Endothelial cell (in vitro differentiated cells): ENCODE data around the gene FIS1. TPM values are rescaled to one million over a fixed set of nuclear protein-coding genes. Genes with fewer than 3 reads are reported as not detected.

Experiments
- DNase-seq: peaks from one replicate; pipeline ENCODE4 v3.0.0; 2021; ENCODE audit warnings: low spot score
- H3K27ac Mint-ChIP-seq: one replicate; pipeline ENCODE4 v1.8.0; 2021; ENCODE audit warnings: mixed read lengths, inconsistent platforms; ENCODE audit not compliant: unreplicated experiment
- H3K27me3 Mint-ChIP-seq: one replicate; pipeline ENCODE4 v1.8.0; 2021; ENCODE audit warnings: mild to moderate bottlenecking, moderate library complexity, mixed read lengths, inconsistent platforms; ENCODE audit not compliant: unreplicated experiment
- H3K36me3 Mint-ChIP-seq: one replicate; pipeline ENCODE4 v1.8.0; 2021; ENCODE audit warnings: mild to moderate bottlenecking, low read depth, mixed read lengths, inconsistent platforms; ENCODE audit not compliant: unreplicated experiment
- H3K4me1 Mint-ChIP-seq: one replicate; pipeline ENCODE4 v1.8.0; 2021; ENCODE audit warnings: mild to moderate bottlenecking, mixed read lengths, inconsistent platforms; ENCODE audit not compliant: unreplicated experiment
- H3K4me3 Mint-ChIP-seq: one replicate; pipeline ENCODE4 v1.8.0; 2021; ENCODE audit warnings: mild to moderate bottlenecking, mixed read lengths, inconsistent platforms; ENCODE audit not compliant: unreplicated experiment
- H3K9me3 Mint-ChIP-seq: one replicate; pipeline ENCODE4 v1.8.0; 2021; ENCODE audit warnings: mixed read lengths, inconsistent platforms; ENCODE audit not compliant: unreplicated experiment
- total RNA-seq: library from RNA; stranded (reverse); fragmentation: NEBNext Ultra II Directional; extraction: Animal tissue kit (Norgen Biotek cat#: 25700); gene quantifications from one replicate; pipeline ENCODE4 v1.2.1, GENCODE V29; 2021; ENCODE audit not compliant: unreplicated experiment
- TF ChIP-seq, protein P1 (sequence below): fragments of 200-600 bp; sonication (generic); IDR thresholded peaks from one replicate; pipeline ENCODE4 v1.5.0; 2021; ENCODE audit warnings: antibody characterized with exemption; ENCODE audit not compliant: unreplicated experiment

FIS1 gene
- total RNA-seq, 1 donor from 2014 or later: 150 TPM

- Mint-ChIP-seq H3K27ac (no peak overlapping the region), H3K27me3 (peaks cover 7% of the 10 kb centered on the region), H3K4me3 (no peak overlapping the region), H3K36me3 (no peaks in the 10 kb centered on the region), H3K4me1 (peaks cover 24% of the 10 kb centered on the region), H3K9me3 (no peaks in the 10 kb centered on the region)
- TF ChIP-seq, protein P1, sequence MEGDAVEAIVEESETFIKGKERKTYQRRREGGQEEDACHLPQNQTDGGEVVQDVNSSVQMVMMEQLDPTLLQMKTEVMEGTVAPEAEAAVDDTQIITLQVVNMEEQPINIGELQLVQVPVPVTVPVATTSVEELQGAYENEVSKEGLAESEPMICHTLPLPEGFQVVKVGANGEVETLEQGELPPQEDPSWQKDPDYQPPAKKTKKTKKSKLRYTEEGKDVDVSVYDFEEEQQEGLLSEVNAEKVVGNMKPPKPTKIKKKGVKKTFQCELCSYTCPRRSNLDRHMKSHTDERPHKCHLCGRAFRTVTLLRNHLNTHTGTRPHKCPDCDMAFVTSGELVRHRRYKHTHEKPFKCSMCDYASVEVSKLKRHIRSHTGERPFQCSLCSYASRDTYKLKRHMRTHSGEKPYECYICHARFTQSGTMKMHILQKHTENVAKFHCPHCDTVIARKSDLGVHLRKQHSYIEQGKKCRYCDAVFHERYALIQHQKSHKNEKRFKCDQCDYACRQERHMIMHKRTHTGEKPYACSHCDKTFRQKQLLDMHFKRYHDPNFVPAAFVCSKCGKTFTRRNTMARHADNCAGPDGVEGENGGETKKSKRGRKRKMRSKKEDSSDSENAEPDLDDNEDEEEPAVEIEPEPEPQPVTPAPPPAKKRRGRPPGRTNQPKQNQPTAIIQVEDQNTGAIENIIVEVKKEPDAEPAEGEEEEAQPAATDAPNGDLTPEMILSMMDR: peak; percentile 27
- DNase-seq: peak; percentile 52
Observed at GRCh38 chr7:101235050-101235449, 9.8 kb downstream of the FIS1 start.

DNA sequence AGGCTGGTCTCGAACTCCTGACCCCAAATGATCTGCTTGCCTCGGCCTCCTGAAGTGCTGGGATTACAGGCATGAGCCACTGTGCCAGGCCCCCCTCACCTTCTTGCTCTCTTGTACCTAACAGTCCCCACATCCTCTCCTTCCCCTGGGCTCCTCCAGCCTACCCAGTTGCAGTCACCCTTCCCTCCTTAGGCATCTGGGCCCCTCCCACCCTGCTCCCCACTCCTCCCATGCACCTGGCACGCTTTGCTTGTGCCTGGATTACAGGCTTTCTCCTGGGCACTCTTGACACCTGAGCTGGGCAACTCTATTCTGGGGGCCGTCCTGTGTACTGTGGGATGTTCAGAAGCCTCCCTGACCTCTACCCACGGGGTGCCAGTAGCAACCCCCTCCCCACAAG, 10.2 kb downstream of the FIS1 start:
- H3K36me3 Mint-ChIP-seq: no peaks in the 10 kb centered on the region
- H3K4me1 Mint-ChIP-seq: peaks cover 24% of the 10 kb centered on the region
- no peaks in the 10 kb centered on the region for H3K9me3 Mint-ChIP-seq
- peaks cover 7% of the 10 kb centered on the region for H3K27me3 Mint-ChIP-seq
- TF ChIP-seq, protein P1: no peak
- no peak overlapping the region for H3K27ac Mint-ChIP-seq
- DNase-seq: no peak
- no peak overlapping the region for H3K4me3 Mint-ChIP-seq

- peaks cover 19% of the 10 kb centered on the region for H3K4me1 Mint-ChIP-seq
- no peak for DNase-seq
- H3K9me3 Mint-ChIP-seq: no peaks in the 10 kb centered on the region
- peaks cover 2% of the 10 kb centered on the region for H3K36me3 Mint-ChIP-seq
- H3K4me3 Mint-ChIP-seq: no peak overlapping the region
- TF ChIP-seq, protein P1: no peak
- H3K27me3 Mint-ChIP-seq: peaks cover 7% of the 10 kb centered on the region
- no peak overlapping the region for H3K27ac Mint-ChIP-seq
Observed at GRCh38 chr7:101233907-101234547, 10.9 kb downstream of the FIS1 start.

DNA sequence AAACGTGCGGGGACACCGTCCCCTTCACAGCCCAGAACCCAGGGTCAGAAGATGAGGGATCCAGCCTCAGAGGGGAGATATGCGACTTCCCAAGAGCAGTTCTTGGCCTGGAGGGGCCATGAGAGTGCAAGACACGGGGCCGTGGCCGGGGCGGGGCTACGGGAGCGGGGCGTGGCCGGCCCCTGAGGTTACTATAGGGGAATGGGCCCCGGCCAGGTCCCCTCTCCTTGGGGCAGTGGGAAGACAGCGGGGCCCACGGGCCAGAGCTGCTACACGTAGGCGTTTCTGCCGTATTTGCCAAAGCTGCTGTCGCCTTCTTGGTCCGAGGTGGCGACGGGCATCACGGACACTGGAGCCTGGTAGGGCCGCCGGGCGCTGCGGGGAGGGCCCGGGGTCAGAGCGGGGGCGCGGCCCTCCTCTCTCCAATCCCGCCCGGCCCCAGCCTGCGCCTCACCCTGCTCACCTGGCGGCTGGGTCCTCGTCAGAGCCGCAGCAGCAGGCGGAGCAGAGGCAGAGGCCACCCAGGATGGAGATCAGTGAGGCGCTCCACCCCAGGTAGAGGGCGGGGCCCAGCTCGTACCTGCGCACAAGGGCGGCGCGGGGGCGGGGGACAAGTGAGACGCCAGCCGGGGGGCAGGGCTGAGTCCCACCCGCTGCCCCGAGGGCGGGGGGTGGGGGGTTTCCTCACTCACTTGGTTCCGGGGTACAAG, 12.6 kb downstream of the FIS1 start:
- Mint-ChIP-seq H3K4me1 (peaks cover 13% of the 10 kb centered on the region), H3K9me3 (no peaks in the 10 kb centered on the region), H3K27me3 (peaks cover 7% of the 10 kb centered on the region), H3K36me3 (peaks cover 3% of the 10 kb centered on the region), H3K4me3 (peak overlapping the region; percentile 62), H3K27ac (no peak overlapping the region)
- TF ChIP-seq, protein P1: no peak
- peak; percentile 40 for DNase-seq

DNA sequence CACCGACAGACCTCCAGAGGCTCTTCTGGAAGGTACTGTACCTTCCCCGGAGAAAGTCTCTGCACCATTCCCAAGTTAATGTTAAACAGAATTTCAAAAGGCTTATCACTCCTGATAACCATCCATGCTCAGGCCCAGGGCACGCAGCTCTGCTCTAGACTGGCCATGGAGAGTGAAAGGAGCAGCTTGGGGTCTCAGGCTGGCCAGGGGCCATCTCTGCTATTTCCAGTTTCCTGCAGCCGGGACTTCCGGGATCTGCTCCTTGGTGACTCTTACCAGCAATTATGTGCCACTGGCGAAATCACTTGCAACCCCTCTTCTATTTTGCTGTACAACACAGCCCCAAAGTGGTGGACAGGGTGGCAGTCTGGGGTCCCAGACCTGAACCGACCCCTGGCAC, 13.2 kb downstream of the FIS1 start:
- H3K27me3 Mint-ChIP-seq: peaks cover 7% of the 10 kb centered on the region
- TF ChIP-seq, protein P1: no peak
- no peak for DNase-seq
- peak overlapping the region; percentile 30 for H3K27ac Mint-ChIP-seq
- H3K9me3 Mint-ChIP-seq: no peaks in the 10 kb centered on the region
- H3K4me1 Mint-ChIP-seq: peaks cover 13% of the 10 kb centered on the region
- H3K4me3 Mint-ChIP-seq: peak overlapping the region; percentile 62
- H3K36me3 Mint-ChIP-seq: peaks cover 3% of the 10 kb centered on the region
